ENCODE results near the gene PI4KB.
"Not testable (repeated sequence)": the region's sequence is repeated elsewhere in the genome, so short reads cannot be mapped to it uniquely, and the experiment has no call there.

The PI4KB gene

GRCh38 chr1:151356696-151357095 lies 29.5 kb upstream of the PI4KB start:
- no peak for DNase-seq (ENCODE audit: low read depth, low spot score)
- H3K4me3 ChIP-seq (ENCODE audit: low read depth, low read length), result no peak overlapping the region
- in situ Hi-C loops (cut with HindIII; ENCODE audit: low sequenced_read_pairs), result no loop called here
- TF ChIP-seq CTCF (IDR thresholded peaks at IDR 0.05; ENCODE audit: low read depth, low read length), result no peak

GRCh38 chr1:151352021-151352718 lies 25.0 kb upstream of the PI4KB start:
- TF ChIP-seq CTCF (IDR thresholded peaks at IDR 0.05; ENCODE audit: low read depth, low read length), result no peak
- no peak overlapping the region for H3K4me3 ChIP-seq (ENCODE audit: low read depth, low read length)
- in situ Hi-C loops (cut with HindIII; ENCODE audit: low sequenced_read_pairs), result no loop called here
- peak; percentile 18 for DNase-seq (ENCODE audit: low read depth, low spot score)

GRCh38 chr1:151350323-151350722 lies 23.1 kb upstream of the PI4KB start:
- in situ Hi-C loops (cut with HindIII; ENCODE audit: low sequenced_read_pairs); DNase-seq (ENCODE audit: low read depth, low spot score); H3K4me3 ChIP-seq (ENCODE audit: low read depth, low read length): not testable (repeated sequence)

- H3K4me3 ChIP-seq (ENCODE audit: low read depth, low read length), result peak overlapping the region; percentile 80
- no peak for DNase-seq (ENCODE audit: low read depth, low spot score)
- no peak for TF ChIP-seq CTCF (IDR thresholded peaks at IDR 0.05; ENCODE audit: low read depth, low read length)
- in situ Hi-C loops (cut with HindIII; ENCODE audit: low sequenced_read_pairs), result no loop called here
Measured at GRCh38 chr1:151347523-151348246, 20.5 kb upstream of the PI4KB start.

- peak; percentile 99 for DNase-seq (ENCODE audit: low read depth, low spot score)
- in situ Hi-C loops (cut with HindIII; ENCODE audit: low sequenced_read_pairs), result no loop called here
- peak within 1 kb of the TSS; percentile 80 for H3K4me3 ChIP-seq (ENCODE audit: low read depth, low read length)
- TF ChIP-seq CTCF (IDR thresholded peaks at IDR 0.05; ENCODE audit: low read depth, low read length), result no peak
Measured at GRCh38 chr1:151346769-151347522, 19.7 kb upstream of the PI4KB start, which contains the start of gene RFX5. TSS of gene RFX5 (minus strand) at chr1:151347252. CDS start at chr1:151346320, 932 bp downstream.

- in situ Hi-C loops (cut with HindIII; ENCODE audit: low sequenced_read_pairs), result no loop called here
- H3K4me3 ChIP-seq (ENCODE audit: low read depth, low read length), result peak overlapping the region; percentile 80
- no peak for DNase-seq (ENCODE audit: low read depth, low spot score)
Measured at GRCh38 chr1:151346082-151346768, 19.0 kb upstream of the PI4KB start.

More at GRCh38 chr1:151346082-151346768, 19.0 kb upstream of the PI4KB start:
- TF ChIP-seq CTCF (IDR thresholded peaks at IDR 0.05; ENCODE audit: low read depth, low read length), result no peak
